HG03139 (cell line): Measurements from ENCODE around the gene UBE2S.
"Not testable (repeated sequence)": the region's sequence is repeated elsewhere in the genome, so short reads cannot be mapped to it uniquely, and the experiment has no call there.

Source experiments
- ATAC-seq: cut with Tn5 transposase; IDR thresholded peaks from one replicate; pipeline ENCODE4 v1.9.1; 2021; ENCODE audit not compliant: unreplicated experiment

Gene UBE2S

GRCh38 chr19:55440411-55441105 lies 33.0 kb upstream of the UBE2S start:
- ATAC-seq, result no peak

- ATAC-seq, result no peak
These were observed 31.5 kb upstream of the UBE2S start for GRCh38 chr19:55439052-55439451.

- no peak for ATAC-seq
These were observed 29.8 kb upstream of the UBE2S start for GRCh38 chr19:55437410-55437809.

- no peak for ATAC-seq
These were observed 29.3 kb upstream of the UBE2S start for GRCh38 chr19:55436847-55437246.

GRCh38 chr19:55435020-55435419 lies 27.4 kb upstream of the UBE2S start:
- no peak for ATAC-seq

GRCh38 chr19:55434356-55434919 lies 26.9 kb upstream of the UBE2S start:
- ATAC-seq, result no peak

GRCh38 chr19:55433292-55433691 lies 25.7 kb upstream of the UBE2S start:
- no peak for ATAC-seq

- no peak for ATAC-seq
These were observed 24.8 kb upstream of the UBE2S start for GRCh38 chr19:55432241-55432959.

- ATAC-seq, result no peak
These were observed 23.6 kb upstream of the UBE2S start for GRCh38 chr19:55431183-55431582.

GRCh38 chr19:55426042-55426441 lies 18.5 kb upstream of the UBE2S start:
- ATAC-seq, result no peak

- ATAC-seq, result no peak
These were observed 16.9 kb upstream of the UBE2S start for GRCh38 chr19:55424518-55424917.

GRCh38 chr19:55423225-55424005 lies 15.8 kb upstream of the UBE2S start:
- ATAC-seq, result no peak

GRCh38 chr19:55421281-55421680 lies 13.7 kb upstream of the UBE2S start:
- ATAC-seq, result not testable (repeated sequence)

- ATAC-seq, result no peak
These were observed 12.1 kb upstream of the UBE2S start for GRCh38 chr19:55419624-55420236.

GRCh38 chr19:55419103-55419502 lies 11.5 kb upstream of the UBE2S start:
- ATAC-seq, result no peak

GRCh38 chr19:55418185-55418584 lies 10.6 kb upstream of the UBE2S start:
- ATAC-seq, result no peak

- ATAC-seq, result no peak
These were observed 2.6 kb upstream of the UBE2S start for GRCh38 chr19:55410168-55410567.

GRCh38 chr19:55409179-55409578 lies 1.6 kb upstream of the UBE2S start:
- not testable (repeated sequence) for ATAC-seq

GRCh38 chr19:55408533-55408872 lies 915 bp upstream of the UBE2S start:
- no peak for ATAC-seq

- peak; percentile 69 for ATAC-seq
These were observed 378 bp upstream of the UBE2S start for GRCh38 chr19:55407800-55408532.
